LoVo (cell line): Measurements from ENCODE around the gene SLC24A3.
A peak's percentile ranks its signal among the peaks of the same experiment; 100 is the strongest.

Source experiments
- DNase-seq: peaks from one replicate; pipeline ENCODE4 v3.0.0-alpha.2; 2016; ENCODE audit warnings: low spot score

Gene SLC24A3

GRCh38 chr20:19594896-19595295, 382.5 kb downstream of the SLC24A3 start:
- no peak for DNase-seq

- DNase-seq: no peak
Measured at GRCh38 chr20:19598117-19598850, 385.8 kb downstream of the SLC24A3 start.

GRCh38 chr20:19599200-19599599, 386.8 kb downstream of the SLC24A3 start:
- no peak for DNase-seq

- DNase-seq: no peak
Measured at GRCh38 chr20:19600042-19600441, 387.6 kb downstream of the SLC24A3 start.

- DNase-seq: no peak
Measured at GRCh38 chr20:19601126-19601810, 388.8 kb downstream of the SLC24A3 start.

- no peak for DNase-seq
Measured at GRCh38 chr20:19602675-19603375, 390.4 kb downstream of the SLC24A3 start.

- no peak for DNase-seq
Measured at GRCh38 chr20:19603376-19603750, 390.9 kb downstream of the SLC24A3 start.

GRCh38 chr20:19605786-19606485, 393.5 kb downstream of the SLC24A3 start:
- no peak for DNase-seq

GRCh38 chr20:19609642-19610223, 397.3 kb downstream of the SLC24A3 start:
- DNase-seq: peak; percentile 5

GRCh38 chr20:19615629-19616028, 403.2 kb downstream of the SLC24A3 start:
- no peak for DNase-seq

- no peak for DNase-seq
Measured at GRCh38 chr20:19616081-19616480, 403.6 kb downstream of the SLC24A3 start.

GRCh38 chr20:19616620-19617019, 404.2 kb downstream of the SLC24A3 start:
- no peak for DNase-seq

- DNase-seq: no peak
Measured at GRCh38 chr20:19617256-19617655, 404.8 kb downstream of the SLC24A3 start.

GRCh38 chr20:19618711-19619110, 406.3 kb downstream of the SLC24A3 start:
- DNase-seq: no peak

GRCh38 chr20:19619904-19620430, 407.5 kb downstream of the SLC24A3 start:
- no peak for DNase-seq

GRCh38 chr20:19620446-19620845, 408.0 kb downstream of the SLC24A3 start:
- no peak for DNase-seq

- DNase-seq: no peak
Measured at GRCh38 chr20:19621072-19621471, 408.6 kb downstream of the SLC24A3 start.

- no peak for DNase-seq
Measured at GRCh38 chr20:19624221-19624965, 412.0 kb downstream of the SLC24A3 start.

GRCh38 chr20:19625426-19625825, 413.0 kb downstream of the SLC24A3 start:
- DNase-seq: no peak

- peak; percentile 3 for DNase-seq
Measured at GRCh38 chr20:19626896-19627295, 414.5 kb downstream of the SLC24A3 start.

- peak; percentile 60 for DNase-seq
Measured at GRCh38 chr20:19628570-19629134, 416.2 kb downstream of the SLC24A3 start.
